Left ventricle myocardium inferior (tissue), 1 donor: ENCODE measurements around the gene RNF175. TPM values are rescaled to one million over a fixed set of nuclear protein-coding genes. Genes with fewer than 3 reads are reported as not detected.

Source experiments
- DNase-seq: peaks from one replicate; pipeline ENCODE4 v3.0.0-alpha.2; 2020
- H3K27ac ChIP-seq: fragments of 200-600 bp; replicated peaks from 2 replicates; pipeline ENCODE4 v1.8.0; 2021
- H3K27me3 ChIP-seq: fragments of 200-600 bp; 2 replicates; pipeline ENCODE4 v1.8.0; 2021; ENCODE audit warnings: low read depth
- H3K36me3 ChIP-seq: fragments of 200-600 bp; 2 replicates; pipeline ENCODE4 v1.8.0; 2021
- H3K4me1 ChIP-seq: fragments of 200-600 bp; 2 replicates; pipeline ENCODE4 v1.8.0; 2021
- H3K4me3 ChIP-seq: fragments of 200-600 bp; 2 replicates; pipeline ENCODE4 v1.8.0; 2021; ENCODE audit warnings: mild to moderate bottlenecking, moderate library complexity
- H3K9me3 ChIP-seq: fragments of 200-600 bp; replicated peaks from 2 replicates; pipeline ENCODE4 v1.8.0; 2021
- intact Hi-C: fragments of 100-400 bp; cut with micrococcal nuclease; formaldehyde crosslinking; loops from one replicate; pipeline ENCODE4 v1.11.0; 2022
- total RNA-seq: library from RNA; stranded (reverse); fragmentation: NEBNext Ultra II Directional; extraction: Animal tissue kit (Norgen Biotek cat#: 25700); gene quantifications from one replicate; pipeline ENCODE4 v1.2.1, GENCODE V29; 2021
- TF ChIP-seq, protein P1 (sequence below): fragments of 200-600 bp; IDR thresholded peaks from 2 replicates; pipeline ENCODE4 v1.8.0; 2021; ENCODE audit warnings: antibody characterized with exemption, mild to moderate bottlenecking, borderline replicate concordance
- donor health status: DM: no; HTN: yes; CAD: no; lungs with severe emphysema.

Gene RNF175
- total RNA-seq, 1 donor from 2014 or later, result 0.71 TPM

- intact Hi-C loops, result no loop called here
- no peaks in the 10 kb centered on the region for H3K9me3 ChIP-seq
- TF ChIP-seq, protein P1, sequence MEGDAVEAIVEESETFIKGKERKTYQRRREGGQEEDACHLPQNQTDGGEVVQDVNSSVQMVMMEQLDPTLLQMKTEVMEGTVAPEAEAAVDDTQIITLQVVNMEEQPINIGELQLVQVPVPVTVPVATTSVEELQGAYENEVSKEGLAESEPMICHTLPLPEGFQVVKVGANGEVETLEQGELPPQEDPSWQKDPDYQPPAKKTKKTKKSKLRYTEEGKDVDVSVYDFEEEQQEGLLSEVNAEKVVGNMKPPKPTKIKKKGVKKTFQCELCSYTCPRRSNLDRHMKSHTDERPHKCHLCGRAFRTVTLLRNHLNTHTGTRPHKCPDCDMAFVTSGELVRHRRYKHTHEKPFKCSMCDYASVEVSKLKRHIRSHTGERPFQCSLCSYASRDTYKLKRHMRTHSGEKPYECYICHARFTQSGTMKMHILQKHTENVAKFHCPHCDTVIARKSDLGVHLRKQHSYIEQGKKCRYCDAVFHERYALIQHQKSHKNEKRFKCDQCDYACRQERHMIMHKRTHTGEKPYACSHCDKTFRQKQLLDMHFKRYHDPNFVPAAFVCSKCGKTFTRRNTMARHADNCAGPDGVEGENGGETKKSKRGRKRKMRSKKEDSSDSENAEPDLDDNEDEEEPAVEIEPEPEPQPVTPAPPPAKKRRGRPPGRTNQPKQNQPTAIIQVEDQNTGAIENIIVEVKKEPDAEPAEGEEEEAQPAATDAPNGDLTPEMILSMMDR, result no peak
Measured at GRCh38 chr4:153724606-153725005, 35.2 kb downstream of the RNF175 start.

GRCh38 chr4:153722036-153722435 is 37.8 kb downstream of the RNF175 start:
- DNase-seq, result no peak
- intact Hi-C loops, result no loop called here
- Histone ChIP-seq H3K27me3 (peaks cover 6% of the 10 kb centered on the region), H3K9me3 (peaks cover 6% of the 10 kb centered on the region), H3K27ac (no peak overlapping the region), H3K36me3 (no peaks in the 10 kb centered on the region), H3K4me3 (no peak overlapping the region), H3K4me1 (no peaks in the 10 kb centered on the region)
- TF ChIP-seq, protein P1, result no peak

More at GRCh38 chr4:153724606-153725005, 35.2 kb downstream of the RNF175 start:
- Histone ChIP-seq H3K27ac (no peak overlapping the region), H3K36me3 (no peaks in the 10 kb centered on the region), H3K27me3 (peaks cover 6% of the 10 kb centered on the region), H3K4me1 (no peaks in the 10 kb centered on the region), H3K4me3 (no peak overlapping the region)
- DNase-seq, result no peak

- Histone ChIP-seq H3K4me1 (no peaks in the 10 kb centered on the region), H3K9me3 (peaks cover 6% of the 10 kb centered on the region), H3K27ac (no peak overlapping the region), H3K27me3 (no peaks in the 10 kb centered on the region), H3K4me3 (no peak overlapping the region), H3K36me3 (no peaks in the 10 kb centered on the region)
- TF ChIP-seq, protein P1, result no peak
- DNase-seq, result no peak
- intact Hi-C loops, result no loop called here
Measured at GRCh38 chr4:153713866-153714646, 45.8 kb downstream of the RNF175 start.

DNA sequence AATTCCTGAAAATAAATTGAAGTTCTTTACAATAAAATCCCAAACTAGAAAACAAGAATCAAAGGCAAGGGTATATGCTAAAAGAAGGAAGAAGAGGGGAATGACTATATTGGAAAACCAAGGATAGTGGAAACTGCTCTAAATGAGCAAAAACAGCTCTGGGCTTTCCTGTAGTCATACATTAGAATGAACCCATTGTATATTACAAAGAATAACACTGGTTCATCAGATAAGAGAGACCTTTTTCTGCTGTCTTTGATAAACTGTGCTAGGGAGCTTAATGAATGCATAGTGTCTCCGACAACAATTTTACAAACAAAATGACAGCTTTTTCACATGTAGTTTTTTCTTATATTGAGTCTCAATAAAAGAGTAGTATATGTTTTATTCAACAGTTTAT is 49.1 kb downstream of the RNF175 start:
- Histone ChIP-seq H3K36me3 (no peaks in the 10 kb centered on the region), H3K27ac (no peak overlapping the region), H3K4me1 (no peaks in the 10 kb centered on the region), H3K4me3 (no peak overlapping the region), H3K9me3 (no peaks in the 10 kb centered on the region), H3K27me3 (peaks cover 8% of the 10 kb centered on the region)
- TF ChIP-seq, protein P1, result no peak
- DNase-seq, result no peak
- intact Hi-C loops, result no loop called here

GRCh38 chr4:153706519-153706918 is 53.3 kb downstream of the RNF175 start:
- Histone ChIP-seq H3K9me3 (no peaks in the 10 kb centered on the region), H3K27me3 (peaks cover 8% of the 10 kb centered on the region), H3K36me3 (no peaks in the 10 kb centered on the region), H3K27ac (no peak overlapping the region), H3K4me1 (no peaks in the 10 kb centered on the region), H3K4me3 (no peak overlapping the region)
- TF ChIP-seq, protein P1, result no peak
- intact Hi-C loops, result no loop called here
- no peak for DNase-seq
